A549 (cell line): ENCODE data around the gene STPG4. TPM values are rescaled to one million over a fixed set of nuclear protein-coding genes. Genes with fewer than 3 reads are reported as not detected.

Source experiments
- ATAC-seq, 2 experiments: fragments of 200-7000 bp in 1 of 2; fragments of >200 bp in 1 of 2; cut with Nextera tagmentation in 1 of 2; cut with Tn5 transposase in 1 of 2; 3 replicates each; pipeline versions ENCODE4 v1.8.0 to v1.9.1; 2018 to 2020; ENCODE audit warnings: mild to moderate bottlenecking in 1 of 2, moderate library complexity in 1 of 2
- CTCF ChIA-PET: fragments of 300-600 bp; sonication (Branson Sonifier 250); formaldehyde crosslinking; extraction: SDS; loops from one replicate; lab custom pipeline; 2021; ENCODE audit warnings: antibody characterized with exemption, inconsistent platforms; lab: Yijun Ruan, JAX
- POLR2A ChIA-PET: fragments of 350-600 bp; formaldehyde crosslinking; extraction: SDS; loops from one replicate; lab custom pipeline; 2021; ENCODE audit warnings: antibody characterized with exemption, inconsistent platforms; lab: Yijun Ruan, JAX
- DNase-seq, 2 experiments: peaks; one replicate each; pipeline versions ENCODE4 v3.0.0 to v3.0.0-alpha.2; 2011 to 2016; ENCODE audit warnings: low read depth in 1 of 2, low spot score in 1 of 2
- FAIRE-seq: peaks from 2 replicates; lab custom pipeline; 2011; peaks lifted over from hg19 to GRCh38; lab: Jason Lieb, UNC
- H3K27ac ChIP-seq, 2 experiments: fragments of >200 bp; sonication (Bioruptor Twin); formaldehyde crosslinking; 3 replicates each; pipeline ENCODE4 v1.5.1; 2016 to 2017
- H3K4me1 ChIP-seq: fragments of >200 bp; sonication (Bioruptor Twin); formaldehyde crosslinking; 3 replicates; pipeline ENCODE4 v1.6.1; 2016
- H3K4me2 ChIP-seq: fragments of >200 bp; sonication (Bioruptor Twin); formaldehyde crosslinking; 3 replicates; pipeline ENCODE4 v1.6.1; 2016
- H3K4me3 ChIP-seq: fragments of >200 bp; sonication (Bioruptor Twin); formaldehyde crosslinking; 3 replicates; pipeline ENCODE4 v1.5.1; 2016
- H3K9me3 ChIP-seq: fragments of >200 bp; sonication (Bioruptor Twin); formaldehyde crosslinking; 3 replicates; pipeline ENCODE4 v1.6.1; 2016
- ATOH8 ChIP-seq: fragments of 250-450 bp; sonication (Bioruptor Pico); IDR thresholded peaks from 2 replicates; pipeline ENCODE4 v1.5.0; 2020; ENCODE audit warnings: low read depth, mild to moderate bottlenecking, moderate library complexity
- CEBPB ChIP-seq, 2 experiments: fragments of >200 bp in 1 of 2; sonication (Bioruptor Twin) in 1 of 2; formaldehyde crosslinking in 1 of 2; IDR thresholded peaks; 2 replicates each; pipeline ENCODE4 v1.6.1; 2012 to 2016
- EP300 ChIP-seq, 2 experiments: fragments of >200 bp; sonication (Bioruptor Twin); formaldehyde crosslinking; IDR thresholded peaks; 2 replicates in 1 of 2; 3 replicates in 1 of 2; pipeline ENCODE4 v1.6.1; 2016 to 2017
- ESRRA ChIP-seq: fragments of 150-350 bp; IDR thresholded peaks from 2 replicates; pipeline ENCODE4 v1.6.1; 2014; ENCODE audit warnings: mild to moderate bottlenecking, low read length, borderline replicate concordance
- HES2 ChIP-seq: fragments of >200 bp; sonication (Bioruptor Twin); formaldehyde crosslinking; IDR thresholded peaks from 2 replicates; pipeline ENCODE4 v1.6.1; 2016
- HOXA7 ChIP-seq: fragments of 250-450 bp; sonication (Bioruptor Pico); IDR thresholded peaks from 2 replicates; pipeline ENCODE4 v1.5.0; 2020; ENCODE audit warnings: mild to moderate bottlenecking, moderate library complexity
- HOXB13 ChIP-seq: fragments of 250-450 bp; sonication (Bioruptor Pico); IDR thresholded peaks from 2 replicates; pipeline ENCODE4 v1.5.0; 2020; ENCODE audit warnings: low read depth, mild to moderate bottlenecking, moderate library complexity
- JUNB ChIP-seq: fragments of >200 bp; sonication (Bioruptor Twin); formaldehyde crosslinking; IDR thresholded peaks from 2 replicates; pipeline ENCODE4 v1.6.1; 2016
- KDM5A ChIP-seq: fragments of 200-600 bp; sonication (generic); IDR thresholded peaks from 2 replicates; pipeline ENCODE4 v1.6.1; 2016; ENCODE audit warnings: antibody characterized with exemption, mild to moderate bottlenecking
- MYC ChIP-seq: IDR thresholded peaks from 2 replicates; pipeline ENCODE4 v1.6.1; 2012; ENCODE audit warnings: mild to moderate bottlenecking, inconsistent platforms, low read length, improper control_type of control experiment, borderline replicate concordance
- NFE2L2 ChIP-seq: fragments of 150-350 bp; conservative IDR thresholded peaks from 2 replicates; pipeline ENCODE4 v1.6.1; 2014; ENCODE audit warnings: low read length
- NPAS2 ChIP-seq: fragments of 250-450 bp; sonication (Bioruptor Pico); IDR thresholded peaks from 2 replicates; pipeline ENCODE4 v1.8.0; 2022; ENCODE audit warnings: mild to moderate bottlenecking, moderate library complexity, borderline replicate concordance
- RAD21 ChIP-seq, 2 experiments: fragments of >200 bp in 1 of 2; sonication (Bioruptor Twin) in 1 of 2; formaldehyde crosslinking in 1 of 2; IDR thresholded peaks in 1 of 2; conservative IDR thresholded peaks in 1 of 2; 2 replicates in 1 of 2; 3 replicates in 1 of 2; pipeline ENCODE4 v1.6.1; 2012 to 2018; ENCODE audit warnings: inconsistent platforms in 1 of 2
- RARB ChIP-seq: fragments of 250-450 bp; sonication (Bioruptor Pico); IDR thresholded peaks from 2 replicates; pipeline ENCODE4 v1.8.0; 2021; ENCODE audit warnings: mild to moderate bottlenecking, moderate library complexity
- SMC3 ChIP-seq: fragments of >200 bp; sonication (Bioruptor Twin); formaldehyde crosslinking; IDR thresholded peaks from 3 replicates; pipeline ENCODE4 v1.6.1; 2018; ENCODE audit warnings: inconsistent platforms
- SREBF2 ChIP-seq: fragments of 450-650 bp; IDR thresholded peaks from 2 replicates; pipeline ENCODE4 v1.6.1; 2014; ENCODE audit warnings: mild to moderate bottlenecking, moderate library complexity
- USF2 ChIP-seq: fragments of 450-650 bp; IDR thresholded peaks from 2 replicates; pipeline ENCODE4 v1.6.1; 2014; ENCODE audit warnings: antibody characterized with exemption
- ZSCAN20 ChIP-seq: fragments of 250-450 bp; sonication (Bioruptor Pico); IDR thresholded peaks from 2 replicates; pipeline ENCODE4 v1.8.0; 2022; ENCODE audit warnings: mild to moderate bottlenecking, moderate library complexity
- WGBS: methylation state at CpG from one replicate; pipeline ENCODE4 v1.1.6; 2017; ENCODE audit errors: missing lambda C conversion rate; 5-methylcytosine and 5-hydroxymethylcytosine counted together
- polyA plus RNA-seq, 4 experiments: library from polyadenylated mRNA; depleted of rRNA in 3 of 4; stranded (reverse); fragments of >200 nt; fragmentation: RNase III in 1 of 4; extraction: RNeasy Plus Mini Kit Qiagen cat#74134 plus additional on column Dnase treatment in 1 of 4; gene quantifications; 2 replicates in 3 of 4; 3 replicates in 1 of 4; pipeline ENCODE4 v1.2.3, GENCODE V29; 2011 to 2017

Gene STPG4
- polyA plus RNA-seq, 2 of the 4 experiments (the other 2 are of a cell fraction): 0.05 to 0.13 TPM

GRCh38 chr2:47064106-47064505, 91.0 kb downstream of the STPG4 start:
- FAIRE-seq: no peak
- 96% methylated on average over 5 of the region's 5 CpGs for WGBS
- no peak for TF ChIP-seq EP300 (IDR thresholded peaks at IDR 0.05)
- TF ChIP-seq USF2: no peak
- no peak for TF ChIP-seq HOXB13 (CRISPR knock-in tag)
- no peak for TF ChIP-seq ESRRA
- TF ChIP-seq RARB: no peak
- TF ChIP-seq SREBF2: no peak
- no peak for TF ChIP-seq JUNB
- no peak for TF ChIP-seq ZSCAN20 (CRISPR knock-in tag)
- no peak for TF ChIP-seq ATOH8 (CRISPR knock-in tag)
- H3K9me3 ChIP-seq: no peaks in the 10 kb centered on the region
- no peak for DNase-seq
- ATAC-seq: no peak
- no peak overlapping the region for H3K4me2 ChIP-seq
- no peak overlapping the region for H3K4me3 ChIP-seq
- CTCF ChIA-PET: interaction anchor here (0.7 to 1.9 kb wide), 6 partner anchors 12 to 535 kb away, joined by 3 to 9 read pairs (median 3); no protein-coding TSS in a partner anchor
- H3K27ac ChIP-seq: peak overlapping the region in 1 of 2 experiments; percentile 58; a peak in 3 of 6 replicates
- POLR2A ChIA-PET: no interaction called here
- H3K4me1 ChIP-seq: peaks cover 47% of the 10 kb centered on the region

- FAIRE-seq: no peak
- TF ChIP-seq KDM5A (no peak), NPAS2 (CRISPR knock-in tag) (no peak), NFE2L2 (no peak), USF2 (no peak), RARB (no peak), ESRRA (no peak), SMC3 (no peak), MYC (no peak), RAD21 (conservative IDR thresholded peaks at IDR 0.05 in 1 of 2, IDR thresholded peaks at IDR 0.05 in 1 of 2) (no peak)
- CTCF ChIA-PET: interaction anchor here (1.1 to 1.9 kb wide), 4 partner anchors 13 to 208 kb away, joined by 3 to 9 read pairs (median 4); no protein-coding TSS in a partner anchor
- POLR2A ChIA-PET: no interaction called here
- H3K4me1 ChIP-seq: peaks cover 42% of the 10 kb centered on the region
- no peak; a peak in 1 of 6 replicates for ATAC-seq
- 85% methylated on average over 4 of the region's 4 CpGs for WGBS
- H3K4me2 ChIP-seq: no peak overlapping the region
- no peak overlapping the region for H3K4me3 ChIP-seq
- no peaks in the 10 kb centered on the region for H3K9me3 ChIP-seq
- peak overlapping the region in 1 of 2 experiments; percentile 58; a peak in 2 of 6 replicates for H3K27ac ChIP-seq
- DNase-seq: no peak
These were observed 91.6 kb downstream of the STPG4 start for GRCh38 chr2:47063538-47063930.

GRCh38 chr2:47062681-47063537, 92.2 kb downstream of the STPG4 start:
- Histone ChIP-seq H3K9me3 (no peaks in the 10 kb centered on the region), H3K27ac (peak overlapping the region in 1 of 2 experiments; percentile 58; a peak in 2 of 6 replicates), H3K4me3 (no peak overlapping the region), H3K4me2 (no peak overlapping the region), H3K4me1 (peaks cover 36% of the 10 kb centered on the region)
- ATAC-seq: no peak
- no peak for TF ChIP-seq HES2
- no peak for TF ChIP-seq CEBPB (IDR thresholded peaks at IDR 0.05)
- TF ChIP-seq MYC: no peak
- no peak for TF ChIP-seq HOXA7 (CRISPR knock-in tag)
- DNase-seq: no peak
- POLR2A ChIA-PET: no interaction called here
- FAIRE-seq: no peak
- CTCF ChIA-PET: interaction anchor here (1.2 to 1.5 kb wide), 2 partner anchors 47 to 209 kb away, joined by 3 read pairs; no protein-coding TSS in a partner anchor
- 86% methylated on average over 8 of the region's 8 CpGs for WGBS
